Measurements from ENCODE around the gene GADD45G.

GADD45G gene

DNA sequence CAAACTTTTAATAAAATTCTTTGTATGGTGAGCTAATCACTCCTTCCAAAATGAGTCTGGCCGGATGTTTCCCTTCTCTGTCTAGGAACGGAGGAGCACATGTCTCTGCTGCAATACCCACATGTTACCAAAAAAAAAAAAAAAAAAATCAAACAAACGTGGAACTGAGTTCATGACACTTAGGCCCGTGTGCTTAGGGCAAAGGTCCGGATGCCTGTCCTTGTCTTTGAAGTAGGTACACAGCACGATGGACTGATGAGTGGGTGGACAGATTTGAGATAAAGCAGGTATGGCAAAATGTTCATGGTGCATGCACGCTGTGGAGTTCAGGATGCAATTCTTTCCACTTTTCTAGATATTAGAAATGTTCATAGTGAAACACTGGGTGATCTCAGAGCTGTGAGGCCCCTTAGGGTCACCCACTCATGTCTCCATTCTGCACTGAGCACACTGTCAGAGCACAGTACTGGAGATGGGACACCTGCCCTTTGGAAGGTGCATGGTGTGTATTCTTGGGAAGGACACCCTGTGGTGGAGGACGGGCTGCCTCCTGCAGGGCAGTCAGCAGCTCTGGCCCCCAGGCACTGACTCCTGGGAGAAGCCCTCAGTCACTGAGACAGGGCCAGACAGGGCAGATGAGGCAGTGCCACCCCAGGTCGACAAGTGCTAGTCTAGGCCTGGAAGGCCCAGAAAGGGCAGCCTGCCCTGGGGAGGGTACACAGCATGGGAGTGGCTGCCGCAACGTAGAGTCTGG is 43.6 kb downstream of the GADD45G start:
- Histone ChIP-seq H3K36me3 (ENCODE audit: control insufficient read depth, insufficient read depth, low read length) (no peaks in the 10 kb centered on the region), H3K4me3 (replicated peaks; ENCODE audit: low read depth, low read length) (no peak overlapping the region), H3K27me3 (replicated peaks; ENCODE audit: control insufficient read depth, insufficient read depth, low read length) (no peaks in the 10 kb centered on the region)
- TF ChIP-seq, protein P1, sequence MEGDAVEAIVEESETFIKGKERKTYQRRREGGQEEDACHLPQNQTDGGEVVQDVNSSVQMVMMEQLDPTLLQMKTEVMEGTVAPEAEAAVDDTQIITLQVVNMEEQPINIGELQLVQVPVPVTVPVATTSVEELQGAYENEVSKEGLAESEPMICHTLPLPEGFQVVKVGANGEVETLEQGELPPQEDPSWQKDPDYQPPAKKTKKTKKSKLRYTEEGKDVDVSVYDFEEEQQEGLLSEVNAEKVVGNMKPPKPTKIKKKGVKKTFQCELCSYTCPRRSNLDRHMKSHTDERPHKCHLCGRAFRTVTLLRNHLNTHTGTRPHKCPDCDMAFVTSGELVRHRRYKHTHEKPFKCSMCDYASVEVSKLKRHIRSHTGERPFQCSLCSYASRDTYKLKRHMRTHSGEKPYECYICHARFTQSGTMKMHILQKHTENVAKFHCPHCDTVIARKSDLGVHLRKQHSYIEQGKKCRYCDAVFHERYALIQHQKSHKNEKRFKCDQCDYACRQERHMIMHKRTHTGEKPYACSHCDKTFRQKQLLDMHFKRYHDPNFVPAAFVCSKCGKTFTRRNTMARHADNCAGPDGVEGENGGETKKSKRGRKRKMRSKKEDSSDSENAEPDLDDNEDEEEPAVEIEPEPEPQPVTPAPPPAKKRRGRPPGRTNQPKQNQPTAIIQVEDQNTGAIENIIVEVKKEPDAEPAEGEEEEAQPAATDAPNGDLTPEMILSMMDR (IDR thresholded peaks at IDR 0.05; ENCODE audit: insufficient read depth, low read length, poor library complexity, severe bottlenecking) = no peak
- no peak for DNase-seq (ENCODE audit: extremely low read depth, insufficient read length)

DNA sequence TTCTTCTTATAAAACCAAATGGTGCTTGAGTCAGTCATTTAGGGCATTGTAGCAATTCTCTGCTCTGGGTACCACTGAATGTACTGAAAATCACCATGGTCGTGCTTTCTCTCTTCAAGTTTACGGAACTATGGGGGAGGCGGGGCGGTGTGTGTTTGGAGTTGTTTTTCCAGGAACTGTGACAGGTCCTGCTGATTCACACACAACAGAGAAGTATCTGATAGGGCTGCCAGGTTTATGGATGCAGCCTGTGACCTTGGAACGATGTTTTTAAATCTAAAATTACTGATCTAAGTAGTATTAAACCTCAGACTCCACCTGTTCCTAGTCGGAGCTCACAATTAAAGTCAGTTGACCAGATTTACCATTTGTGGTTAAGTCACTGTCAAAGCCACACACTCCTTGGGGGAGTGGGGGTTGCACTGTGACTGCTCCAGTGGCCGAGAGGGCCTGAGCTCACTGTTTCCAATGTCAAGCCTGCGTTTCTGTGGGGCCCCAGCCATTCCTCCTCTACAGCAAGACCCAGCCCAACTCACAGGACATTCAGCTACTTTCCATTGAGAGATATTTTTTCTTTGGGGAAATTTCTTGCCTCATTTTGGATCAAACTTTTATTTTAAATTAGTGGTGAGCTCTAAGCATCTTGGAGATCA is 44.4 kb downstream of the GADD45G start:
- Histone ChIP-seq H3K36me3 (ENCODE audit: control insufficient read depth, insufficient read depth, low read length) (no peaks in the 10 kb centered on the region), H3K27me3 (replicated peaks; ENCODE audit: control insufficient read depth, insufficient read depth, low read length) (no peaks in the 10 kb centered on the region), H3K4me3 (replicated peaks; ENCODE audit: low read depth, low read length) (no peak overlapping the region)
- DNase-seq (ENCODE audit: extremely low read depth, insufficient read length) = no peak
- TF ChIP-seq, protein P1 (IDR thresholded peaks at IDR 0.05; ENCODE audit: insufficient read depth, low read length, poor library complexity, severe bottlenecking) = no peak

DNA sequence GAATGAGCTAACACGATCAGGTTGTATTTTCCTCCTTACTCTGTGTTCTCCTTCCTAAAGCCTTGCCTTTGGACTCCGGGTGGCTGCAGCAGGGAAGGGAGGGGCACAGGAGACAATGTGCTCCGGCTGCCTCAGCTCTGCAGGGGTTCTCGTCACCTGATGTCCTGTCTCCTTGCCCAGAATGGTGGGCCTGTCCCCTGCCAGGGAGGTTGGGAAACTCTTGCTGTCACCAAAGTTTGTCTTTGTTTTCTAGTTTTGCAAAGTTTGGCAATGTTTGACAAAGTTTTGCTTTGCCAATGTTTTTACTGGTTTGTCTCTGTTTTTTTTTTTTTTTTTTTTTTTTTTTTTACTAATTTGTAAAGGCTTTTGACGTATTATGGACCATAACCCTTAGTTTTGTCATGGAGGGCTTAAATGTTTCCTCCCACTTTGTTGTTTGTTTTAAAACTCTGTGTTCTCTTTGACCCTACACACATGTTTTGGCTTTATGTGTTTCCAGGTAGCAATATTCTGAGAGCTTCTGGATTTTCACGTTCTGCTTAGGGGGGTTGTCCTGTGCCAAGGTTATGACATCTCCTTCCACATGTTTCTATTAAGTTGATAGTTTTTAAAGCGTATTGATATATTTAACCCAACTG is 49.3 kb downstream of the GADD45G start:
- TF ChIP-seq, protein P1 (IDR thresholded peaks at IDR 0.05; ENCODE audit: insufficient read depth, low read length, poor library complexity, severe bottlenecking) = no peak
- H3K4me3 ChIP-seq (replicated peaks; ENCODE audit: low read depth, low read length) = no peak overlapping the region
- no peak for DNase-seq (ENCODE audit: extremely low read depth, insufficient read length)

GRCh38 chr9:89655056-89655989 is 50.5 kb downstream of the GADD45G start:
- TF ChIP-seq, protein P1 (IDR thresholded peaks at IDR 0.05; ENCODE audit: insufficient read depth, low read length, poor library complexity, severe bottlenecking) = no peak
- no peak for DNase-seq (ENCODE audit: extremely low read depth, insufficient read length)
- no peaks in the 10 kb centered on the region for H3K36me3 ChIP-seq (ENCODE audit: control insufficient read depth, insufficient read depth, low read length)
- H3K27me3 ChIP-seq (replicated peaks; ENCODE audit: control insufficient read depth, insufficient read depth, low read length) = no peaks in the 10 kb centered on the region
- no peak overlapping the region for H3K4me3 ChIP-seq (replicated peaks; ENCODE audit: low read depth, low read length)

More for the DNA sequence above, 49.3 kb downstream of the GADD45G start:
- no peaks in the 10 kb centered on the region for H3K27me3 ChIP-seq (replicated peaks; ENCODE audit: control insufficient read depth, insufficient read depth, low read length)
- H3K36me3 ChIP-seq (ENCODE audit: control insufficient read depth, insufficient read depth, low read length) = no peaks in the 10 kb centered on the region
